Keratinocyte (primary cell): ENCODE data around the gene HPSE2. TPM values are rescaled to one million over a fixed set of nuclear protein-coding genes. Genes with fewer than 3 reads are reported as not detected.

ENCODE experiments used
- DNase-seq: peaks from one replicate; pipeline ENCODE4 v3.0.0-alpha.2; 2011; ENCODE audit warnings: low read depth, missing footprints, low spot score
- FAIRE-seq: peaks from 2 replicates; lab custom pipeline; 2011; peaks lifted over from hg19 to GRCh38; lab: Jason Lieb, UNC
- H2AFZ ChIP-seq: 2 replicates; pipeline ENCODE4 v1.6.0; 2012; ENCODE audit warnings: low read length, control low read depth, inconsistent platforms; ENCODE audit not compliant: control insufficient read depth
- H3K27ac ChIP-seq: 2 replicates; pipeline ENCODE4 v1.5.1; 2011; ENCODE audit warnings: low read length; ENCODE audit not compliant: control insufficient read depth, insufficient read depth
- H3K27me3 ChIP-seq: 3 replicates; pipeline ENCODE4 v1.6.0; 2011; ENCODE audit warnings: low read length; ENCODE audit not compliant: control insufficient read depth, insufficient read depth; ENCODE audit errors: extremely low read depth
- H3K36me3 ChIP-seq, 2 experiments: 2 replicates in 1 of 2; 3 replicates in 1 of 2; pipeline ENCODE4 v1.5.1; 2011; ENCODE audit warnings: low read length in 2 of 2, mild to moderate bottlenecking in 1 of 2; ENCODE audit not compliant: control insufficient read depth in 2 of 2, insufficient read depth in 2 of 2; ENCODE audit errors: extremely low read depth in 1 of 2
- H3K4me1 ChIP-seq: 3 replicates; pipeline ENCODE4 v1.5.1; 2011; ENCODE audit warnings: low read length; ENCODE audit not compliant: control insufficient read depth, insufficient read depth; ENCODE audit errors: extremely low read depth
- H3K4me2 ChIP-seq: 3 replicates; pipeline ENCODE4 v1.6.0; 2011; ENCODE audit warnings: low read depth, low read length; ENCODE audit not compliant: control insufficient read depth, insufficient read depth; ENCODE audit errors: extremely low read depth
- H3K4me3 ChIP-seq, 3 experiments: fragments of 200-600 bp in 1 of 3; sonication (generic) in 1 of 3; 2 replicates in 2 of 3; 3 replicates in 1 of 3; pipeline ENCODE4 v1.5.1; 2011 to 2016; ENCODE audit warnings: low read length in 3 of 3, mild to moderate bottlenecking in 3 of 3, control low read depth in 2 of 3, inconsistent platforms in 1 of 3, low read depth in 1 of 3, mixed read lengths in 1 of 3, mixed run types in 1 of 3, moderate library complexity in 1 of 3; ENCODE audit not compliant: control insufficient read depth in 2 of 3, insufficient read depth in 2 of 3; ENCODE audit errors: extremely low read depth in 1 of 3
- H3K79me2 ChIP-seq: 2 replicates; pipeline ENCODE4 v1.6.0; 2012; ENCODE audit warnings: low read length; ENCODE audit not compliant: control insufficient read depth, insufficient read depth
- H3K9ac ChIP-seq: 3 replicates; pipeline ENCODE4 v1.6.0; 2011; ENCODE audit warnings: low read length; ENCODE audit not compliant: control insufficient read depth, insufficient read depth; ENCODE audit errors: extremely low read depth
- H3K9me1 ChIP-seq: 3 replicates; pipeline ENCODE4 v1.6.0; 2011; ENCODE audit warnings: low read length; ENCODE audit not compliant: control insufficient read depth, insufficient read depth; ENCODE audit errors: extremely low read depth
- H3K9me3 ChIP-seq: 2 replicates; pipeline ENCODE4 v1.5.1; 2012; ENCODE audit warnings: low read depth, low read length; ENCODE audit not compliant: control insufficient read depth
- H4K20me1 ChIP-seq: 3 replicates; pipeline ENCODE4 v1.6.0; 2011; ENCODE audit warnings: low read length; ENCODE audit not compliant: control insufficient read depth, insufficient read depth; ENCODE audit errors: extremely low read depth
- EZH2 ChIP-seq: IDR thresholded peaks from one replicate; pipeline ENCODE4 v1.6.1; 2012; ENCODE audit warnings: inconsistent platforms, mild to moderate bottlenecking, low read length, moderate library complexity
- dilution Hi-C: fragments of 300-500 bp; cut with MboI; formaldehyde crosslinking; loops from one replicate; pipeline ENCODE4 v1.7.0; 2020; ENCODE audit warnings: low sequenced_read_pairs; ENCODE audit not compliant: extremely low pct_ligation_motif_present
- polyA plus RNA-seq, 5 experiments: library from polyadenylated mRNA; depleted of rRNA in 3 of 5; stranded (reverse) in 3 of 5; stranded (forward) in 1 of 5; unstranded in 1 of 5; fragments of >200 nt; gene quantifications; 1 replicate in 1 of 5; 2 replicates in 3 of 5; 3 replicates in 1 of 5; pipeline versions ENCODE4 v1.2.1 to v1.2.3, GENCODE V29; 2011 to 2012; ENCODE audit warnings: missing spikeins in 2 of 5, low read depth in 1 of 5, low replicate concordance in 1 of 5
- TF ChIP-seq, protein P1 (sequence below), 3 experiments: IDR thresholded peaks in 1 of 3; conservative IDR thresholded peaks in 1 of 3; optimal IDR thresholded peaks in 1 of 3; 2 replicates in 2 of 3; 3 replicates in 1 of 3; pipeline versions ENCODE3 to v1.5.1; 2011; ENCODE audit warnings: low read length in 3 of 3, mild to moderate bottlenecking in 3 of 3, moderate library complexity in 2 of 3, control low read depth in 1 of 3, inconsistent platforms in 1 of 3; ENCODE audit not compliant: insufficient read depth in 2 of 3; ENCODE audit errors: extremely low read depth in 1 of 3

Gene HPSE2
- polyA plus RNA-seq, 1 donor (not counting 4 experiments of a cell fraction or from before 2014, with no cell fraction given) = 0.01 TPM

- Histone ChIP-seq H3K9ac (no peak overlapping the region), H3K79me2 (no peaks in the 10 kb centered on the region), H3K4me3 (no peak overlapping the region), H4K20me1 (no peaks in the 10 kb centered on the region), H3K4me1 (no peaks in the 10 kb centered on the region), H3K27me3 (no peaks in the 10 kb centered on the region), H3K9me1 (no peaks in the 10 kb centered on the region), H3K4me2 (no peak overlapping the region), H3K36me3 (no peaks in the 10 kb centered on the region), H3K9me3 (no peaks in the 10 kb centered on the region), H2AFZ (no peak overlapping the region), H3K27ac (no peak overlapping the region)
- dilution Hi-C loops = no loop called here
- no peak for FAIRE-seq
- DNase-seq = no peak
- TF ChIP-seq, protein P1, sequence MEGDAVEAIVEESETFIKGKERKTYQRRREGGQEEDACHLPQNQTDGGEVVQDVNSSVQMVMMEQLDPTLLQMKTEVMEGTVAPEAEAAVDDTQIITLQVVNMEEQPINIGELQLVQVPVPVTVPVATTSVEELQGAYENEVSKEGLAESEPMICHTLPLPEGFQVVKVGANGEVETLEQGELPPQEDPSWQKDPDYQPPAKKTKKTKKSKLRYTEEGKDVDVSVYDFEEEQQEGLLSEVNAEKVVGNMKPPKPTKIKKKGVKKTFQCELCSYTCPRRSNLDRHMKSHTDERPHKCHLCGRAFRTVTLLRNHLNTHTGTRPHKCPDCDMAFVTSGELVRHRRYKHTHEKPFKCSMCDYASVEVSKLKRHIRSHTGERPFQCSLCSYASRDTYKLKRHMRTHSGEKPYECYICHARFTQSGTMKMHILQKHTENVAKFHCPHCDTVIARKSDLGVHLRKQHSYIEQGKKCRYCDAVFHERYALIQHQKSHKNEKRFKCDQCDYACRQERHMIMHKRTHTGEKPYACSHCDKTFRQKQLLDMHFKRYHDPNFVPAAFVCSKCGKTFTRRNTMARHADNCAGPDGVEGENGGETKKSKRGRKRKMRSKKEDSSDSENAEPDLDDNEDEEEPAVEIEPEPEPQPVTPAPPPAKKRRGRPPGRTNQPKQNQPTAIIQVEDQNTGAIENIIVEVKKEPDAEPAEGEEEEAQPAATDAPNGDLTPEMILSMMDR (optimal IDR thresholded peaks at IDR 0.05 in 1 of 3, IDR thresholded peaks at IDR 0.05 in 1 of 3, conservative IDR thresholded peaks at IDR 0.05 in 1 of 3; ENCODE audit: extremely low read depth in 1 of 3, insufficient read depth in 2 of 3, low read length in 3 of 3) = no peak
- TF ChIP-seq EZH2 = no peak
Measured at GRCh38 chr10:98599032-98599610, 636.5 kb downstream of the HPSE2 start.

DNA sequence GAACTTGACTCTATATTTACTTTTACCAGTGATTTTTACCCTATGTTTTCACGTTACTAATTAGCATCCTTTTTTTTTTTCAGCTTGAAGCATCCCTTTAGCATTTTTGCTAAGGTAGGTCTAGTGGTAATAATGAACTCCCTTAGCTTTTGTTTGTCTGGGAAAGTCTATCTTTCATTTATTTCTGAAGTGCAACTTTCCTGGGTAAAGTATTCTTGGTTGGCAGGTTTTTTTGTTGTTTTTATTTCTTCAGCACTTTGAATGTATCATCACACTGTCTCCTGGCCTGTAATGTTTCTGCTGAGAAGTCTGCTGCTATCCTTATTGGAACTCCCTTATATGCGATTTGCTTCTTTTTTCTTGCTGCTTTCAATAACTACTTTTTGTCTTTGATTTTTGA, 639.2 kb downstream of the HPSE2 start:
- Histone ChIP-seq H3K79me2 (no peaks in the 10 kb centered on the region), H3K27me3 (no peaks in the 10 kb centered on the region), H3K9ac (no peak overlapping the region), H3K9me1 (no peaks in the 10 kb centered on the region), H3K9me3 (no peaks in the 10 kb centered on the region), H3K36me3 (no peaks in the 10 kb centered on the region), H3K4me1 (no peaks in the 10 kb centered on the region), H4K20me1 (no peaks in the 10 kb centered on the region), H3K4me3 (no peak overlapping the region), H2AFZ (no peak overlapping the region), H3K27ac (no peak overlapping the region), H3K4me2 (no peak overlapping the region)
- dilution Hi-C loops = no loop called here
- DNase-seq (no peak), FAIRE-seq (no peak)
- TF ChIP-seq, protein P1 (optimal IDR thresholded peaks at IDR 0.05 in 1 of 3, IDR thresholded peaks at IDR 0.05 in 1 of 3, conservative IDR thresholded peaks at IDR 0.05 in 1 of 3; ENCODE audit: extremely low read depth in 1 of 3, insufficient read depth in 2 of 3, low read length in 3 of 3) = no peak
